GM12864 (cell line): ENCODE measurements around the gene PAGE2B.

Experiments
- DNase-seq: peaks from one replicate; pipeline ENCODE4 v3.0.0-alpha.2; 2011; ENCODE audit warnings: low read depth
- H3K4me3 ChIP-seq: 2 replicates; pipeline ENCODE4 v1.5.1; 2011; ENCODE audit warnings: mild to moderate bottlenecking, low read depth, low read length, control low read depth
- TF ChIP-seq, protein P1 (sequence below): IDR thresholded peaks from 2 replicates; pipeline ENCODE4 v1.5.1; 2011; ENCODE audit warnings: low read depth, mild to moderate bottlenecking, moderate library complexity, low read length, control low read depth, inconsistent platforms; ENCODE audit errors: missing control alignments

PAGE2B gene

DNA sequence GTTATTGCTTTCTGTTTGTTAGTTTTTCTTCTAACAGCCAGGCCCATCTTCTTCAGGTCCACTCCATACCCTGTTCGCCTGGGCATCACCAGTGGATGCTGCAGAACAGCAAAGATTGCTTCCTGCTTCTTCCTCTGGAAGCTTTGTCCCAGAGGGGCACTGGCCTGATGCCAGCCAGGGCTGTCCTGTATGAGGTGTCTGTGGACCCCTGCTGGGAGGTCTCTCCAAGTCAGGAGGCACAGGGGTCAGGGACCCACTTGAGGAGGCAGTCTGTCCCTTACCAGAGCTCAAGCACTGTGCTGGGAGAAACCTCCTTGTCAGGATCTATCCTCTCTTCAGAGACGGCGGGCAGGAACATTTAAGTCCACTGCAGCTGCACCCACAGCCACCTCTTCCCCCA is 2.5 kb upstream of the PAGE2B start:
- H3K4me3 ChIP-seq: no peak overlapping the region
- TF ChIP-seq, protein P1, sequence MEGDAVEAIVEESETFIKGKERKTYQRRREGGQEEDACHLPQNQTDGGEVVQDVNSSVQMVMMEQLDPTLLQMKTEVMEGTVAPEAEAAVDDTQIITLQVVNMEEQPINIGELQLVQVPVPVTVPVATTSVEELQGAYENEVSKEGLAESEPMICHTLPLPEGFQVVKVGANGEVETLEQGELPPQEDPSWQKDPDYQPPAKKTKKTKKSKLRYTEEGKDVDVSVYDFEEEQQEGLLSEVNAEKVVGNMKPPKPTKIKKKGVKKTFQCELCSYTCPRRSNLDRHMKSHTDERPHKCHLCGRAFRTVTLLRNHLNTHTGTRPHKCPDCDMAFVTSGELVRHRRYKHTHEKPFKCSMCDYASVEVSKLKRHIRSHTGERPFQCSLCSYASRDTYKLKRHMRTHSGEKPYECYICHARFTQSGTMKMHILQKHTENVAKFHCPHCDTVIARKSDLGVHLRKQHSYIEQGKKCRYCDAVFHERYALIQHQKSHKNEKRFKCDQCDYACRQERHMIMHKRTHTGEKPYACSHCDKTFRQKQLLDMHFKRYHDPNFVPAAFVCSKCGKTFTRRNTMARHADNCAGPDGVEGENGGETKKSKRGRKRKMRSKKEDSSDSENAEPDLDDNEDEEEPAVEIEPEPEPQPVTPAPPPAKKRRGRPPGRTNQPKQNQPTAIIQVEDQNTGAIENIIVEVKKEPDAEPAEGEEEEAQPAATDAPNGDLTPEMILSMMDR: no peak
- DNase-seq: no peak

DNA sequence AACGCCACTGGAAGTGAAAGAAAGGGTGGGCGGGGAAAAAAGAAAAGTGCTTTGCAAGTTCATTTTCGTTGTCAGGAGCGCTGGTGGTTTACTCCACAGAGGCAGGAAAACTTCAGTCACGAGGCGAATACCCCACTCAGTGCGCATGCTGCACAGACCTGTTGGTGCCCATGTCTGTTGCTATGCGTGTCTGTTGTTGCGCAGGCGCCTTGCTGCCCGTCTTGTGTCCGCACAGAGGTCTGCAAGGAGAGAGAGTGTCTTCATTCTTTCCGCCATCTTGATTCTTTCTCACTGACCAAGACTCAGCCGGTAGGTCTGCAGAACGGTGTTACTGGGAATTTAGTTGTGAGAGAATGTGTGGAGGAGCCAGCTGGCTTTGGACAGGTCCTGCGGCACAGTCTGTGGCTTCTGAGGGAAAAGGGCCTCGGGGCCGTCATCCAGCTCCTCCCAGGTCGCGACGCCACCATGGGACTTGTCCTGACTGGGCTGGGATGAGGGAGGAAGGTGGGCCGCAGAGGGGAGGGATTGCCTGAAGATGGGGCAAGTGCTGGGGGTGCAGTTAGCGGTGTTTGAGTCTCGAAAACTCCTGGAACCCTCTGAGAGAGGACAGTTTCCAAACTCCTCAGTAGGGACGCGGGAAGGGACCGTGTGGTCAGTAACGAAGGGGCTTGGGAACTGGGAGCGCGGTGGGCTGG is 14.1 kb downstream of the PAGE2B start, which contains the start of gene PAGE2:
Gene PAGE2, plus strand, starts transcription at position 224 of the 695 bp plus-strand sequence. CDS start 1,003 bp downstream, outside the sequence.
- TF ChIP-seq, protein P1: no peak
- no peak for DNase-seq
- no peak within 1 kb of the TSS for H3K4me3 ChIP-seq

DNA sequence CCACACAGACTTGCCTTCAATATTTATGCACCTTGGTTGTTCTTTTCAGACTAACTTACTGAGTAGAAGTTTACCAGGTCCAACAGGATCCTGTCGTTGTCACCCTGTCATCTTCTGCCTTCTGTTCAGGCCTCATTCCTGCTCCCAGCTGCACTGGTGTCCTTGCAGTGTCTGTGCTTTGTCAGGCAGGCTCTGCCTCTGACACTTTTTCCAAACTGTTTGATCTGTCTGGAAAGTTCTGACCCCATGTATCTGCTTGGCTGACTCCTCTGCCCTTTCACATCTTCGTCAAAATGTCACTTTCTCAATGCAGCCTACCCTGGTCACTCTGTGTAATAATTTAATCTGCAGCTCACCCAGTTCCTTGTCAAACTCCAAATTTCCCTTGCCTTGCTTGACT is 23.9 kb downstream of the PAGE2B start:
- TF ChIP-seq, protein P1: no peak
- no peak overlapping the region for H3K4me3 ChIP-seq
- no peak for DNase-seq

DNA sequence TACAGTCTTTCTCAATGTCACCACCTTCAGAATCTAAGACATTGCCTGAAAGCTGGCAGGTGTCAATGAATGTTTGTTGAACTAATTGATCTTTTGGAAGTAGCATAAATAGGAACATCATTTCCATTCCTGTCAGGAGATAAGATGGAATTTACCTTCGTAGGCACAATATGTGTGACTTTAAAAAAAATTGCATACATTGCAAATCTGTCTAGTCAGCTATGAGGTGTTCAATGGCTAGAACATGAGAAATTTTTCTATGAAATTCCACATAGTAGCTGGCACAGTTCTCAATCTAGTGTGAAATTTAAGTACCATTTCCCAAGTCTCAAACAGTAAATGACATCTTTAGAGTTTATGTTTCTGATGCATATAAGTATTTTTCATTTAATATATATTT is 24.3 kb downstream of the PAGE2B start:
- TF ChIP-seq, protein P1: no peak
- no peak for DNase-seq
- no peak overlapping the region for H3K4me3 ChIP-seq

DNA sequence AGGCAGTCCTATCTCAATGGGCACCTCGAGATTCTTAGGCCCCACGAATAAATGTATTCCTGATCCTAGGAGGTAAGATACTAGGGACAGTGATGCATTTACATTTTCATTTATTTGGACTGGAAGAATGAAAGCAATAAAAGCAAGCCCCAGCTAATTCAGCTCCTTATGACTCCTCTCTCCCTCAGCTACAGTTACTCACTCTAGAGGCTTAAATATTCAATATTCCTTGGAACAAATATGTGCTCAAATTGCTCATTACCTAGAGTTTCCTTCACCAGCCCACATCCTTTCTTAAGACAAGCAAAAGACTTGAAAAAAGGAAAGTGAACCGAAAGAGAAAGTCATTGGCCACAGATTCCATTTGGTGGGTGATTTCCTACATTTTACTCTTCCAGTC is 27.9 kb downstream of the PAGE2B start:
- no peak for DNase-seq
- TF ChIP-seq, protein P1: no peak
- no peak overlapping the region for H3K4me3 ChIP-seq

DNA sequence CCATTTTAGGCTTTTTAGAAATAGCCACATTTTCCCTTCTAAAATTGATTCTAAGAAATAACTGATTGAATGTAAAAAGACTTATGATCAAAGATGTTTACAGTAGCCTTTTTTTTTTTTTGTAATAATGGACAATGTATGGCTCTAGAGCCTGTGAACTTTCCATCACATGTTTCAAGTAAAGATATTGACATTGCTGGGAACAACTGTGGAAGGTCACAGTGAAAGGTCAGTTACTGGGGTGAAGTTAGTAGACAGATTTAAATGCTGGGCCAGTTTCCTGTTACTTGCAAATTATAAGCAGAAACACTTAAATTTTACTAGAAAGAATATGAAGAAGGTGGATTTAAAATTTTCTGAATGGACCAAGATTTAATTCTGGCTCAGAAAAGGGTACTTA is 32.4 kb downstream of the PAGE2B start:
- TF ChIP-seq, protein P1: no peak
- no peak overlapping the region for H3K4me3 ChIP-seq
- DNase-seq: no peak

DNA sequence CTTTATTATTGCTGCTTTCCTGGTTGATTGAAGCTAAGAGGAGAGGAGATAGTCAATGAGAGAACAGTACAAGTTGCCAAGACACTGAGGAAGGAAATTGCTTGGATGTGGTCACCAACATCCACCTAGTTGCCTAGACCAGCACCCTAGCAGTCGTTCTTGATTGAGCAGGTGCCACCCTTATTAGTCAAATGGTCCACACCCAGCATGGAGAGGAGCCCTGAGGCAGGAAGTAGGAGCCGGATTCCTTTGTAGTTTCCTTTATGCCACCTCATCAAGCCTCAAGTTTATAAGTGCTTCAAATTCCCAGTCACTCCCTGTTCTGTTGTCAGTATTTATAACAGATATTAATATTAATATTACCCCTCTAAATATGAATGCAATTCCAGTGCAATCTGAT is 33.1 kb downstream of the PAGE2B start:
- DNase-seq: no peak
- TF ChIP-seq, protein P1: no peak
- H3K4me3 ChIP-seq: no peak overlapping the region
